Keratinocyte (primary cell): ENCODE data around the gene CASZ1. TPM values are rescaled to one million over a fixed set of nuclear protein-coding genes. Genes with fewer than 3 reads are reported as not detected.

Experiments
- DNase-seq: peaks from one replicate; pipeline ENCODE4 v3.0.0-alpha.2; 2011; ENCODE audit warnings: low read depth, missing footprints, low spot score
- FAIRE-seq: peaks from 2 replicates; lab custom pipeline; 2011; peaks lifted over from hg19 to GRCh38; lab: Jason Lieb, UNC
- H2AFZ ChIP-seq: 2 replicates; pipeline ENCODE4 v1.6.0; 2012; ENCODE audit warnings: low read length, control low read depth, inconsistent platforms; ENCODE audit not compliant: control insufficient read depth
- H3K27ac ChIP-seq: 2 replicates; pipeline ENCODE4 v1.5.1; 2011; ENCODE audit warnings: low read length; ENCODE audit not compliant: control insufficient read depth, insufficient read depth
- H3K27me3 ChIP-seq: 3 replicates; pipeline ENCODE4 v1.6.0; 2011; ENCODE audit warnings: low read length; ENCODE audit not compliant: control insufficient read depth, insufficient read depth; ENCODE audit errors: extremely low read depth
- H3K36me3 ChIP-seq, 2 experiments: 2 replicates in 1 of 2; 3 replicates in 1 of 2; pipeline ENCODE4 v1.5.1; 2011; ENCODE audit warnings: low read length in 2 of 2, mild to moderate bottlenecking in 1 of 2; ENCODE audit not compliant: control insufficient read depth in 2 of 2, insufficient read depth in 2 of 2; ENCODE audit errors: extremely low read depth in 1 of 2
- H3K4me1 ChIP-seq: 3 replicates; pipeline ENCODE4 v1.5.1; 2011; ENCODE audit warnings: low read length; ENCODE audit not compliant: control insufficient read depth, insufficient read depth; ENCODE audit errors: extremely low read depth
- H3K4me2 ChIP-seq: 3 replicates; pipeline ENCODE4 v1.6.0; 2011; ENCODE audit warnings: low read depth, low read length; ENCODE audit not compliant: control insufficient read depth, insufficient read depth; ENCODE audit errors: extremely low read depth
- H3K4me3 ChIP-seq, 3 experiments: fragments of 200-600 bp in 1 of 3; sonication (generic) in 1 of 3; 2 replicates in 2 of 3; 3 replicates in 1 of 3; pipeline ENCODE4 v1.5.1; 2011 to 2016; ENCODE audit warnings: low read length in 3 of 3, mild to moderate bottlenecking in 3 of 3, control low read depth in 2 of 3, inconsistent platforms in 1 of 3, low read depth in 1 of 3, mixed read lengths in 1 of 3, mixed run types in 1 of 3, moderate library complexity in 1 of 3; ENCODE audit not compliant: control insufficient read depth in 2 of 3, insufficient read depth in 2 of 3; ENCODE audit errors: extremely low read depth in 1 of 3
- H3K79me2 ChIP-seq: 2 replicates; pipeline ENCODE4 v1.6.0; 2012; ENCODE audit warnings: low read length; ENCODE audit not compliant: control insufficient read depth, insufficient read depth
- H3K9ac ChIP-seq: 3 replicates; pipeline ENCODE4 v1.6.0; 2011; ENCODE audit warnings: low read length; ENCODE audit not compliant: control insufficient read depth, insufficient read depth; ENCODE audit errors: extremely low read depth
- H3K9me1 ChIP-seq: 3 replicates; pipeline ENCODE4 v1.6.0; 2011; ENCODE audit warnings: low read length; ENCODE audit not compliant: control insufficient read depth, insufficient read depth; ENCODE audit errors: extremely low read depth
- H3K9me3 ChIP-seq: 2 replicates; pipeline ENCODE4 v1.5.1; 2012; ENCODE audit warnings: low read depth, low read length; ENCODE audit not compliant: control insufficient read depth
- H4K20me1 ChIP-seq: 3 replicates; pipeline ENCODE4 v1.6.0; 2011; ENCODE audit warnings: low read length; ENCODE audit not compliant: control insufficient read depth, insufficient read depth; ENCODE audit errors: extremely low read depth
- EZH2 ChIP-seq: IDR thresholded peaks from one replicate; pipeline ENCODE4 v1.6.1; 2012; ENCODE audit warnings: inconsistent platforms, mild to moderate bottlenecking, low read length, moderate library complexity
- dilution Hi-C: fragments of 300-500 bp; cut with MboI; formaldehyde crosslinking; loops from one replicate; pipeline ENCODE4 v1.7.0; 2020; ENCODE audit warnings: low sequenced_read_pairs; ENCODE audit not compliant: extremely low pct_ligation_motif_present
- polyA plus RNA-seq, 5 experiments: library from polyadenylated mRNA; depleted of rRNA in 3 of 5; stranded (reverse) in 3 of 5; stranded (forward) in 1 of 5; unstranded in 1 of 5; fragments of >200 nt; gene quantifications; 1 replicate in 1 of 5; 2 replicates in 3 of 5; 3 replicates in 1 of 5; pipeline versions ENCODE4 v1.2.1 to v1.2.3, GENCODE V29; 2011 to 2012; ENCODE audit warnings: missing spikeins in 2 of 5, low read depth in 1 of 5, low replicate concordance in 1 of 5
- TF ChIP-seq, protein P1 (sequence below), 3 experiments: IDR thresholded peaks in 1 of 3; conservative IDR thresholded peaks in 1 of 3; optimal IDR thresholded peaks in 1 of 3; 2 replicates in 2 of 3; 3 replicates in 1 of 3; pipeline versions ENCODE3 to v1.5.1; 2011; ENCODE audit warnings: low read length in 3 of 3, mild to moderate bottlenecking in 3 of 3, moderate library complexity in 2 of 3, control low read depth in 1 of 3, inconsistent platforms in 1 of 3; ENCODE audit not compliant: insufficient read depth in 2 of 3; ENCODE audit errors: extremely low read depth in 1 of 3

CASZ1 gene
- polyA plus RNA-seq, 1 donor (not counting 4 experiments of a cell fraction or from before 2014, with no cell fraction given), result 2.8 TPM

DNA sequence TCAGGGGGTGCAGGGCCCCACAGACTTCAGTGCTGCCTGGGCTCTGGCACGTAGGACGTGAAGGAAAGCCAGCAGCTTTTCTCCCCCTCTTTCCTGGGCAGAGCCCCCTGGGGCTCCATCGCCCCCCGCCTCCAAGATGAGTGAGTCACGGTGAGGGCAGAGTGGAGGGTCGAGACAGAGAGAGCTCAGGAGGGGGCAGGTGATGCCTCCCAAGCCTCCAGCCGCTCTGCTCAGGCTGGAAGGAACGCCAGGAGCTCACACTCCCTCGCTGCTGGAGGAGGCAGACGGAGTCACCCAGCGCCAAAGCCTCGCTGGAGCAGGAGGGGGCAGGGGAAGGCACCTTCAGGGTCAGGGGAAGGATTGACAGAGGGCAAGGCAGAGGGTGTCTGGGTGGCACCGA, 119.5 kb downstream of the CASZ1 start:
- no peak overlapping the region for H3K27ac ChIP-seq
- no peaks in the 10 kb centered on the region for H3K9me3 ChIP-seq
- TF ChIP-seq, protein P1, sequence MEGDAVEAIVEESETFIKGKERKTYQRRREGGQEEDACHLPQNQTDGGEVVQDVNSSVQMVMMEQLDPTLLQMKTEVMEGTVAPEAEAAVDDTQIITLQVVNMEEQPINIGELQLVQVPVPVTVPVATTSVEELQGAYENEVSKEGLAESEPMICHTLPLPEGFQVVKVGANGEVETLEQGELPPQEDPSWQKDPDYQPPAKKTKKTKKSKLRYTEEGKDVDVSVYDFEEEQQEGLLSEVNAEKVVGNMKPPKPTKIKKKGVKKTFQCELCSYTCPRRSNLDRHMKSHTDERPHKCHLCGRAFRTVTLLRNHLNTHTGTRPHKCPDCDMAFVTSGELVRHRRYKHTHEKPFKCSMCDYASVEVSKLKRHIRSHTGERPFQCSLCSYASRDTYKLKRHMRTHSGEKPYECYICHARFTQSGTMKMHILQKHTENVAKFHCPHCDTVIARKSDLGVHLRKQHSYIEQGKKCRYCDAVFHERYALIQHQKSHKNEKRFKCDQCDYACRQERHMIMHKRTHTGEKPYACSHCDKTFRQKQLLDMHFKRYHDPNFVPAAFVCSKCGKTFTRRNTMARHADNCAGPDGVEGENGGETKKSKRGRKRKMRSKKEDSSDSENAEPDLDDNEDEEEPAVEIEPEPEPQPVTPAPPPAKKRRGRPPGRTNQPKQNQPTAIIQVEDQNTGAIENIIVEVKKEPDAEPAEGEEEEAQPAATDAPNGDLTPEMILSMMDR (optimal IDR thresholded peaks at IDR 0.05 in 1 of 3, IDR thresholded peaks at IDR 0.05 in 1 of 3, conservative IDR thresholded peaks at IDR 0.05 in 1 of 3; ENCODE audit: extremely low read depth in 1 of 3, insufficient read depth in 2 of 3, low read length in 3 of 3), result no peak

GRCh38 chr1:10675813-10676212, 120.6 kb downstream of the CASZ1 start:
- Histone ChIP-seq H3K9me1 (no peaks in the 10 kb centered on the region), H4K20me1 (peaks cover 3% of the 10 kb centered on the region), H3K9ac (no peak overlapping the region), H3K27ac (no peak overlapping the region), H3K36me3 (no peaks in the 10 kb centered on the region), H3K4me1 (peaks cover 4% of the 10 kb centered on the region), H2AFZ (no peak overlapping the region), H3K79me2 (no peaks in the 10 kb centered on the region), H3K4me2 (no peak overlapping the region), H3K4me3 (no peak overlapping the region), H3K27me3 (no peaks in the 10 kb centered on the region), H3K9me3 (no peaks in the 10 kb centered on the region)
- DNase-seq (no peak), FAIRE-seq (no peak)
- TF ChIP-seq, protein P1 (optimal IDR thresholded peaks at IDR 0.05 in 1 of 3, IDR thresholded peaks at IDR 0.05 in 1 of 3, conservative IDR thresholded peaks at IDR 0.05 in 1 of 3; ENCODE audit: extremely low read depth in 1 of 3, insufficient read depth in 2 of 3, low read length in 3 of 3), result no peak
- no peak for TF ChIP-seq EZH2
- dilution Hi-C loops, result no loop called here

More for the DNA sequence above, 119.5 kb downstream of the CASZ1 start:
- no peak for FAIRE-seq
- no peak for DNase-seq
- no peaks in the 10 kb centered on the region for H3K9me1 ChIP-seq
- H3K27me3 ChIP-seq, result no peaks in the 10 kb centered on the region
- H3K4me2 ChIP-seq, result no peak overlapping the region
- H3K79me2 ChIP-seq, result no peaks in the 10 kb centered on the region
- H3K9ac ChIP-seq, result no peak overlapping the region
- no peak overlapping the region for H3K4me3 ChIP-seq
- H2AFZ ChIP-seq, result no peak overlapping the region
- H3K4me1 ChIP-seq, result peaks cover 4% of the 10 kb centered on the region
- H4K20me1 ChIP-seq, result peaks cover 3% of the 10 kb centered on the region
- H3K36me3 ChIP-seq, result no peaks in the 10 kb centered on the region
- dilution Hi-C loops, result no loop called here
